Measurements from ENCODE around the gene ANG.

DNA sequence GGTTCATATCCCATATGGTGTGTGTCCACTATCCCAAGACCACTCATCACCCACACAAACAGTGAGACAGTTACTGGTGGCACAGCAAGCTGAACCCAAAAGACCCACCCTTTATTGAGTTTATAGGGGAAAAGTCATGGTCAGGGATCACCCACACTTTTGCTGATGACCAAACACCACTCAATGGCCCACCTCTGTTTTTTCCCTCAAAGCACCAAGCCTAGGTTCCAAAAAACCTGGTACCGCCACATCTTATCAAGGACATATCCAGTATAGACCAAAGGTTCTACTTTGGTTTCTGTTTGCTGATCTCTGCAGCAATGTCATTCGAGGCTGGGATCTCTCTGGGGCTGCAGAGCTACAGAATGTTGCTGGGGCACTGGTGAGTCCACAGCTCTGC lies 27.4 kb upstream of the ANG start:
- TF ChIP-seq TAF1 (IDR thresholded peaks at IDR 0.05; ENCODE audit: borderline replicate concordance, insufficient read depth, low read length), result no peak
- no peak for TF ChIP-seq POLR2AphosphoS5 (IDR thresholded peaks at IDR 0.05; ENCODE audit: low read depth, low read length)
